ENCODE measurements around the gene RIN3.

Gene RIN3

GRCh38 chr14:92601757-92602417 lies 88.3 kb downstream of the RIN3 start:
- no peak for DNase-seq

GRCh38 chr14:92603309-92604242 lies 90.0 kb downstream of the RIN3 start:
- peak; percentile 85 for DNase-seq

GRCh38 chr14:92605274-92605940 lies 91.8 kb downstream of the RIN3 start:
- DNase-seq: no peak

GRCh38 chr14:92607251-92607650 lies 93.7 kb downstream of the RIN3 start:
- no peak for DNase-seq

GRCh38 chr14:92607702-92608429 lies 94.3 kb downstream of the RIN3 start:
- DNase-seq: no peak

GRCh38 chr14:92609955-92610354 lies 96.4 kb downstream of the RIN3 start:
- no peak for DNase-seq

- no peak for DNase-seq
Observed at GRCh38 chr14:92610849-92611271, 97.3 kb downstream of the RIN3 start.

- peak; percentile 9 for DNase-seq
Observed at GRCh38 chr14:92613008-92613658, 99.6 kb downstream of the RIN3 start.

- no peak for DNase-seq
Observed at GRCh38 chr14:92613681-92614260, 100.2 kb downstream of the RIN3 start.

GRCh38 chr14:92615451-92615850 lies 101.9 kb downstream of the RIN3 start:
- no peak for DNase-seq

GRCh38 chr14:92616178-92616577 lies 102.6 kb downstream of the RIN3 start:
- no peak for DNase-seq

- no peak for DNase-seq
Observed at GRCh38 chr14:92617581-92617980, 104.0 kb downstream of the RIN3 start.

- DNase-seq: no peak
Observed at GRCh38 chr14:92619671-92620456, 106.3 kb downstream of the RIN3 start.

GRCh38 chr14:92622311-92622710 lies 108.7 kb downstream of the RIN3 start:
- no peak for DNase-seq

GRCh38 chr14:92624764-92625163 lies 111.2 kb downstream of the RIN3 start:
- DNase-seq: no peak

GRCh38 chr14:92625213-92625612 lies 111.6 kb downstream of the RIN3 start:
- DNase-seq: no peak

GRCh38 chr14:92626041-92626440 lies 112.5 kb downstream of the RIN3 start:
- no peak for DNase-seq

- no peak for DNase-seq
Observed at GRCh38 chr14:92627707-92628215, 114.2 kb downstream of the RIN3 start.

GRCh38 chr14:92628636-92629035 lies 115.1 kb downstream of the RIN3 start:
- no peak for DNase-seq

- no peak for DNase-seq
Observed at GRCh38 chr14:92630367-92630766, 116.8 kb downstream of the RIN3 start.

- DNase-seq: no peak
Observed at GRCh38 chr14:92631098-92631497, 117.5 kb downstream of the RIN3 start.

Measured in COR-L47 (cell line).